ENCODE data around the gene CARS1.

CARS1 gene

GRCh38 chr11:3092603-3093141 lies 35.4 kb upstream of the CARS1 start:
- Mint-ChIP-seq H3K4me1 (ENCODE audit: low read depth) (no peaks in the 10 kb centered on the region), H3K4me3 (no peak overlapping the region), H3K9me3 (no peaks in the 10 kb centered on the region), H3K27ac (no peak overlapping the region), H3K27me3 (no peaks in the 10 kb centered on the region), H3K36me3 (ENCODE audit: low read depth) (no peaks in the 10 kb centered on the region)

- H3K9me3 Mint-ChIP-seq, result no peaks in the 10 kb centered on the region
- no peak overlapping the region for H3K4me3 Mint-ChIP-seq
- H3K27me3 Mint-ChIP-seq, result no peaks in the 10 kb centered on the region
- H3K4me1 Mint-ChIP-seq (ENCODE audit: low read depth), result no peaks in the 10 kb centered on the region
- H3K36me3 Mint-ChIP-seq (ENCODE audit: low read depth), result no peaks in the 10 kb centered on the region
- H3K27ac Mint-ChIP-seq, result no peak overlapping the region
Observed at GRCh38 chr11:3091846-3092602, 34.8 kb upstream of the CARS1 start.

GRCh38 chr11:3091081-3091845 lies 34.0 kb upstream of the CARS1 start:
- no peaks in the 10 kb centered on the region for H3K27me3 Mint-ChIP-seq
- no peaks in the 10 kb centered on the region for H3K36me3 Mint-ChIP-seq (ENCODE audit: low read depth)
- H3K9me3 Mint-ChIP-seq, result no peaks in the 10 kb centered on the region
- H3K27ac Mint-ChIP-seq, result no peak overlapping the region
- H3K4me1 Mint-ChIP-seq (ENCODE audit: low read depth), result no peaks in the 10 kb centered on the region
- H3K4me3 Mint-ChIP-seq, result no peak overlapping the region

GRCh38 chr11:3090096-3090901 lies 33.1 kb upstream of the CARS1 start:
- H3K27me3 Mint-ChIP-seq, result no peaks in the 10 kb centered on the region

GRCh38 chr11:3089236-3090061 lies 32.2 kb upstream of the CARS1 start:
- H3K4me1 Mint-ChIP-seq (ENCODE audit: low read depth), result no peaks in the 10 kb centered on the region
- no peaks in the 10 kb centered on the region for H3K9me3 Mint-ChIP-seq
- no peak overlapping the region for H3K27ac Mint-ChIP-seq
- H3K4me3 Mint-ChIP-seq, result no peak overlapping the region
- no peaks in the 10 kb centered on the region for H3K36me3 Mint-ChIP-seq (ENCODE audit: low read depth)
- H3K27me3 Mint-ChIP-seq, result no peaks in the 10 kb centered on the region

More at GRCh38 chr11:3090096-3090901, 33.1 kb upstream of the CARS1 start:
- Mint-ChIP-seq H3K27ac (no peak overlapping the region), H3K36me3 (ENCODE audit: low read depth) (no peaks in the 10 kb centered on the region), H3K4me3 (no peak overlapping the region), H3K9me3 (no peaks in the 10 kb centered on the region), H3K4me1 (ENCODE audit: low read depth) (no peaks in the 10 kb centered on the region)

- Mint-ChIP-seq H3K4me1 (ENCODE audit: low read depth) (no peaks in the 10 kb centered on the region), H3K36me3 (ENCODE audit: low read depth) (no peaks in the 10 kb centered on the region), H3K27ac (no peak overlapping the region), H3K27me3 (no peaks in the 10 kb centered on the region), H3K4me3 (no peak overlapping the region), H3K9me3 (no peaks in the 10 kb centered on the region)
Observed at GRCh38 chr11:3088806-3089205, 31.6 kb upstream of the CARS1 start.

GRCh38 chr11:3087821-3088800 lies 30.9 kb upstream of the CARS1 start:
- H3K27ac Mint-ChIP-seq, result no peak overlapping the region

GRCh38 chr11:3087373-3087772 lies 30.1 kb upstream of the CARS1 start:
- Mint-ChIP-seq H3K27ac (no peak overlapping the region), H3K36me3 (ENCODE audit: low read depth) (no peaks in the 10 kb centered on the region), H3K4me1 (ENCODE audit: low read depth) (no peaks in the 10 kb centered on the region), H3K4me3 (no peak overlapping the region), H3K27me3 (peaks cover 2% of the 10 kb centered on the region), H3K9me3 (no peaks in the 10 kb centered on the region)

More at GRCh38 chr11:3087821-3088800, 30.9 kb upstream of the CARS1 start:
- Mint-ChIP-seq H3K36me3 (ENCODE audit: low read depth) (no peaks in the 10 kb centered on the region), H3K4me1 (ENCODE audit: low read depth) (no peaks in the 10 kb centered on the region), H3K9me3 (no peaks in the 10 kb centered on the region), H3K27me3 (no peaks in the 10 kb centered on the region), H3K4me3 (no peak overlapping the region)

GRCh38 chr11:3086671-3087150 lies 29.5 kb upstream of the CARS1 start:
- H3K27ac Mint-ChIP-seq, result no peak overlapping the region
- no peaks in the 10 kb centered on the region for H3K9me3 Mint-ChIP-seq
- H3K36me3 Mint-ChIP-seq (ENCODE audit: low read depth), result no peaks in the 10 kb centered on the region
- H3K27me3 Mint-ChIP-seq, result peaks cover 3% of the 10 kb centered on the region
- H3K4me1 Mint-ChIP-seq (ENCODE audit: low read depth), result no peaks in the 10 kb centered on the region
- H3K4me3 Mint-ChIP-seq, result no peak overlapping the region

- Mint-ChIP-seq H3K4me1 (ENCODE audit: low read depth) (no peaks in the 10 kb centered on the region), H3K4me3 (no peak overlapping the region), H3K36me3 (ENCODE audit: low read depth) (no peaks in the 10 kb centered on the region), H3K27ac (no peak overlapping the region), H3K27me3 (peaks cover 3% of the 10 kb centered on the region), H3K9me3 (no peaks in the 10 kb centered on the region)
Observed at GRCh38 chr11:3086114-3086513, 28.9 kb upstream of the CARS1 start.

GRCh38 chr11:3085052-3085451 lies 27.8 kb upstream of the CARS1 start:
- no peaks in the 10 kb centered on the region for H3K36me3 Mint-ChIP-seq (ENCODE audit: low read depth)
- H3K4me3 Mint-ChIP-seq, result no peak overlapping the region
- peaks cover 3% of the 10 kb centered on the region for H3K27me3 Mint-ChIP-seq
- H3K27ac Mint-ChIP-seq, result no peak overlapping the region
- H3K4me1 Mint-ChIP-seq (ENCODE audit: low read depth), result no peaks in the 10 kb centered on the region
- no peaks in the 10 kb centered on the region for H3K9me3 Mint-ChIP-seq

GRCh38 chr11:3083321-3083720 lies 26.1 kb upstream of the CARS1 start:
- H3K4me1 Mint-ChIP-seq (ENCODE audit: low read depth), result no peaks in the 10 kb centered on the region
- no peaks in the 10 kb centered on the region for H3K36me3 Mint-ChIP-seq (ENCODE audit: low read depth)
- no peak overlapping the region for H3K4me3 Mint-ChIP-seq
- no peaks in the 10 kb centered on the region for H3K9me3 Mint-ChIP-seq
- peaks cover 3% of the 10 kb centered on the region for H3K27me3 Mint-ChIP-seq
- H3K27ac Mint-ChIP-seq, result no peak overlapping the region

- Mint-ChIP-seq H3K9me3 (no peaks in the 10 kb centered on the region), H3K27ac (no peak overlapping the region), H3K4me1 (ENCODE audit: low read depth) (no peaks in the 10 kb centered on the region), H3K36me3 (ENCODE audit: low read depth) (no peaks in the 10 kb centered on the region), H3K4me3 (no peak overlapping the region), H3K27me3 (peaks cover 9% of the 10 kb centered on the region)
Observed at GRCh38 chr11:3081386-3081751, 24.1 kb upstream of the CARS1 start.
